WTC11 (cell line): ENCODE results near the gene LANCL2.

Experiments
- CTCF ChIP-seq: fragments of 200-600 bp; IDR thresholded peaks from 2 replicates; pipeline ENCODE4 v1.8.0; 2022; ENCODE audit warnings: antibody characterized with exemption
- TEAD4 ChIP-seq: sonication (generic); formaldehyde crosslinking; IDR thresholded peaks from 2 replicates; pipeline ENCODE4 v1.8.0; 2022; ENCODE audit warnings: mild to moderate bottlenecking, missing genetic modification reagents

GRCh38 chr7:55325371-55325792, 39.8 kb upstream of the LANCL2 start:
- no peak for TF ChIP-seq CTCF
- no peak for TF ChIP-seq TEAD4 (CRISPR knock-in tag)
